ENCODE results near the gene CSK.

- TF ChIP-seq, protein P1, sequence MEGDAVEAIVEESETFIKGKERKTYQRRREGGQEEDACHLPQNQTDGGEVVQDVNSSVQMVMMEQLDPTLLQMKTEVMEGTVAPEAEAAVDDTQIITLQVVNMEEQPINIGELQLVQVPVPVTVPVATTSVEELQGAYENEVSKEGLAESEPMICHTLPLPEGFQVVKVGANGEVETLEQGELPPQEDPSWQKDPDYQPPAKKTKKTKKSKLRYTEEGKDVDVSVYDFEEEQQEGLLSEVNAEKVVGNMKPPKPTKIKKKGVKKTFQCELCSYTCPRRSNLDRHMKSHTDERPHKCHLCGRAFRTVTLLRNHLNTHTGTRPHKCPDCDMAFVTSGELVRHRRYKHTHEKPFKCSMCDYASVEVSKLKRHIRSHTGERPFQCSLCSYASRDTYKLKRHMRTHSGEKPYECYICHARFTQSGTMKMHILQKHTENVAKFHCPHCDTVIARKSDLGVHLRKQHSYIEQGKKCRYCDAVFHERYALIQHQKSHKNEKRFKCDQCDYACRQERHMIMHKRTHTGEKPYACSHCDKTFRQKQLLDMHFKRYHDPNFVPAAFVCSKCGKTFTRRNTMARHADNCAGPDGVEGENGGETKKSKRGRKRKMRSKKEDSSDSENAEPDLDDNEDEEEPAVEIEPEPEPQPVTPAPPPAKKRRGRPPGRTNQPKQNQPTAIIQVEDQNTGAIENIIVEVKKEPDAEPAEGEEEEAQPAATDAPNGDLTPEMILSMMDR (IDR thresholded peaks at IDR 0.05; ENCODE audit: low read depth, low read length), result no peak
- no peak for TF ChIP-seq EZH2phosphoT487 (IDR thresholded peaks at IDR 0.05; ENCODE audit: low read depth)
Observed at GRCh38 chr15:74735305-74735704, 46.6 kb upstream of the CSK start.
